Superior temporal gyrus (tissue), 1 donor: Measurements from ENCODE around the gene PCDHB4.
"Not testable (repeated sequence)": the region's sequence is repeated elsewhere in the genome, so short reads cannot be mapped to it uniquely, and the experiment has no call there.

Source experiments
- DNase-seq: peaks from one replicate; pipeline ENCODE4 v3.0.0-alpha.2; 2016; ENCODE audit errors: extremely low spot score

Gene PCDHB4

GRCh38 chr5:141150224-141150992, 28.8 kb downstream of the PCDHB4 start:
- DNase-seq: no peak

GRCh38 chr5:141150993-141151325, 29.3 kb downstream of the PCDHB4 start:
- no peak for DNase-seq

GRCh38 chr5:141151632-141152031, 30.0 kb downstream of the PCDHB4 start:
- DNase-seq: not testable (repeated sequence)

GRCh38 chr5:141152096-141152495, 30.5 kb downstream of the PCDHB4 start:
- DNase-seq: not testable (repeated sequence)

- no peak for DNase-seq
Measured at GRCh38 chr5:141155540-141156374, 34.1 kb downstream of the PCDHB4 start.

- not testable (repeated sequence) for DNase-seq
Measured at GRCh38 chr5:141157356-141157755, 35.7 kb downstream of the PCDHB4 start.

- DNase-seq: not testable (repeated sequence)
Measured at GRCh38 chr5:141157901-141158300, 36.3 kb downstream of the PCDHB4 start.

- peak; percentile 67 for DNase-seq
Measured at GRCh38 chr5:141172381-141173204, 51.0 kb downstream of the PCDHB4 start, which contains the start of gene PCDHB7. Gene PCDHB7 (plus strand): TSS chr5:141172644. CDS start chr5:141172836, 192 bp downstream.

- DNase-seq: not testable (repeated sequence)
Measured at GRCh38 chr5:141174291-141175104, 52.9 kb downstream of the PCDHB4 start.
